ENCODE measurements around the gene PACSIN1.

GRCh38 chr6:34457382-34457741 lies 8.5 kb upstream of the PACSIN1 start:
- TF ChIP-seq CTCF (IDR thresholded peaks at IDR 0.05; ENCODE audit: poor library complexity) (no peak), EZH2 (IDR thresholded peaks at IDR 0.05; ENCODE audit: borderline replicate concordance) (no peak), EZH2phosphoT487 (IDR thresholded peaks at IDR 0.05; ENCODE audit: low read depth, severe bottlenecking, unreplicated experiment) (no peak)

Measured in hepatocyte (in vitro differentiated cells).